ENCODE measurements around the gene ZNF70. TPM values are rescaled to one million over a fixed set of nuclear protein-coding genes. Genes with fewer than 3 reads are reported as not detected.

The ZNF70 gene
- polyA plus RNA-seq, 1 of the 3 experiments (the other 2 are of a cell fraction): 0.77 TPM

DNA sequence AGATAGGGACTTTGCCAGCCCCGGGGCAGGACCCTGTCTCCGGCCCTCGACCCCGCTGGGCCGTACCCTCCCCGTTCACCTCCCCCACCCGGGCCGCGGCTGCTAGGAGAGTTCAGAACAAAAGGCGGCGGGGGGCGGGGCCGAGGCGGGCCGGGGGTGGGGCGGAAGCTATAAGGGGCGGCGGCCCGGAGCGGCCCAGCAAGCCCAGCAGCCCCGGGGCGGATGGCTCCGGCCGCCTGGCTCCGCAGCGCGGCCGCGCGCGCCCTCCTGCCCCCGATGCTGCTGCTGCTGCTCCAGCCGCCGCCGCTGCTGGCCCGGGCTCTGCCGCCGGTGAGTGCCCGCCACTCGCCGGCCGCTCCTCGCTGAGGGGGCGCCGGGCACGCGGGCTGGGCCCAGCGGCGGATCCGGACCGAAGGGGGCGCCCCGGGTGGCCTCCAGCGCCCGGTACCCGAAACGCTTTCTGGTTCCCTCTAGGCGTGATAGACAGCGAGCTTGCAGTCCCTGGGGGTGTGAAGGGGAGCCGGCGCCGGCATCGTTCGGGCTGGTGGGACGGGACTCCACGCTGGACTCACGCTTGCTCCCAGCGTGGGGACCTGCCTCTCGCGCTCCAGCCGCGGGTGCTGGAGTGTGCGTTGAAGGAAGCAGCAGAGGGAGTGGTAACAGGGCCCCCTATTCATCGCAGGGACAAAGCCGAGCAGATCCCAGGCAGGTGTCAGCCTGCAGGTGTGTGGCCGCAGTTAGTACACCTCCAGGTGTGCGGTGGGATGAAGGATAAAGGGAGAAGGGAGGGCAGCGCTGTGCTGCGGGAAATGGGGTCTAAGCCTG, 21.9 kb upstream of the ZNF70 start, which contains the start of gene MMP11:
MMP11 (plus strand) TSS at position 201 of the 825 bp plus-strand sequence; CDS start at position 223, 22 bp downstream.
- Histone ChIP-seq H3K36me3 (replicated peaks in 1 of 2; ENCODE audit: control insufficient read depth in 1 of 2, insufficient read depth in 2 of 2, low read length in 1 of 2) (no peaks in the 10 kb centered on the region), H3K27ac (ENCODE audit: low read depth in 2 of 2, low read length in 1 of 2) (peak within 1 kb of the TSS in 1 of 2 experiments; percentile 65; a peak in 1 of 4 replicates), H3F3A (replicated peaks; ENCODE audit: insufficient read depth) (peaks cover 16% of the 10 kb centered on the region), H3K4me3 (ENCODE audit: low read depth in 2 of 2, low read length in 1 of 2) (peak within 1 kb of the TSS; percentile 57 to 67), H3K79me2 (ENCODE audit: insufficient read depth) (0 out of 2 replicates have a peak, but pooled peaks cover 4% of the 10 kb centered on the region), H2AFZ (ENCODE audit: low read depth) (peak within 1 kb of the TSS; percentile 95), H4K20me1 (ENCODE audit: insufficient read depth) (no peaks in the 10 kb centered on the region), H3K9me3 (no peaks in the 10 kb centered on the region), H3K9me2 (no peaks in the 10 kb centered on the region), H3K9ac (peak within 1 kb of the TSS; percentile 72), H3K4me2 (peak within 1 kb of the TSS; percentile 86), H3K27me3 (ENCODE audit: insufficient read depth) (no peaks in the 10 kb centered on the region), H3K4me1 (ENCODE audit: control insufficient read depth in 1 of 2, insufficient read depth in 2 of 2, low read depth in 1 of 2, low read length in 1 of 2) (peaks cover 4 to 32% of the 10 kb centered on the region in 2 experiments; a peak in 2 of 4 replicates)
- peak; percentile 26; the same call in 1 of the 2 replicates for TF ChIP-seq POLR2AphosphoS5 (IDR thresholded peaks at IDR 0.05; ENCODE audit: low read depth, low read length)
- TF ChIP-seq, protein P1, sequence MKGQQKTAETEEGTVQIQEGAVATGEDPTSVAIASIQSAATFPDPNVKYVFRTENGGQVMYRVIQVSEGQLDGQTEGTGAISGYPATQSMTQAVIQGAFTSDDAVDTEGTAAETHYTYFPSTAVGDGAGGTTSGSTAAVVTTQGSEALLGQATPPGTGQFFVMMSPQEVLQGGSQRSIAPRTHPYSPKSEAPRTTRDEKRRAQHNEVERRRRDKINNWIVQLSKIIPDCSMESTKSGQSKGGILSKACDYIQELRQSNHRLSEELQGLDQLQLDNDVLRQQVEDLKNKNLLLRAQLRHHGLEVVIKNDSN (IDR thresholded peaks at IDR 0.05; ENCODE audit: borderline replicate concordance, low read depth): no peak
- peak; percentile 34; the same call in 1 of the 2 replicates for TF ChIP-seq MXI1 (IDR thresholded peaks at IDR 0.05; ENCODE audit: low read depth, low read length)
- TF ChIP-seq, protein P2, sequence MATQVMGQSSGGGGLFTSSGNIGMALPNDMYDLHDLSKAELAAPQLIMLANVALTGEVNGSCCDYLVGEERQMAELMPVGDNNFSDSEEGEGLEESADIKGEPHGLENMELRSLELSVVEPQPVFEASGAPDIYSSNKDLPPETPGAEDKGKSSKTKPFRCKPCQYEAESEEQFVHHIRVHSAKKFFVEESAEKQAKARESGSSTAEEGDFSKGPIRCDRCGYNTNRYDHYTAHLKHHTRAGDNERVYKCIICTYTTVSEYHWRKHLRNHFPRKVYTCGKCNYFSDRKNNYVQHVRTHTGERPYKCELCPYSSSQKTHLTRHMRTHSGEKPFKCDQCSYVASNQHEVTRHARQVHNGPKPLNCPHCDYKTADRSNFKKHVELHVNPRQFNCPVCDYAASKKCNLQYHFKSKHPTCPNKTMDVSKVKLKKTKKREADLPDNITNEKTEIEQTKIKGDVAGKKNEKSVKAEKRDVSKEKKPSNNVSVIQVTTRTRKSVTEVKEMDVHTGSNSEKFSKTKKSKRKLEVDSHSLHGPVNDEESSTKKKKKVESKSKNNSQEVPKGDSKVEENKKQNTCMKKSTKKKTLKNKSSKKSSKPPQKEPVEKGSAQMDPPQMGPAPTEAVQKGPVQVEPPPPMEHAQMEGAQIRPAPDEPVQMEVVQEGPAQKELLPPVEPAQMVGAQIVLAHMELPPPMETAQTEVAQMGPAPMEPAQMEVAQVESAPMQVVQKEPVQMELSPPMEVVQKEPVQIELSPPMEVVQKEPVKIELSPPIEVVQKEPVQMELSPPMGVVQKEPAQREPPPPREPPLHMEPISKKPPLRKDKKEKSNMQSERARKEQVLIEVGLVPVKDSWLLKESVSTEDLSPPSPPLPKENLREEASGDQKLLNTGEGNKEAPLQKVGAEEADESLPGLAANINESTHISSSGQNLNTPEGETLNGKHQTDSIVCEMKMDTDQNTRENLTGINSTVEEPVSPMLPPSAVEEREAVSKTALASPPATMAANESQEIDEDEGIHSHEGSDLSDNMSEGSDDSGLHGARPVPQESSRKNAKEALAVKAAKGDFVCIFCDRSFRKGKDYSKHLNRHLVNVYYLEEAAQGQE (IDR thresholded peaks at IDR 0.05; ENCODE audit: low read depth, low read length): no peak
- TF ChIP-seq TAF1 (IDR thresholded peaks at IDR 0.05; ENCODE audit: borderline replicate concordance, low read depth, low read length): no peak
- TF ChIP-seq, protein P3, sequence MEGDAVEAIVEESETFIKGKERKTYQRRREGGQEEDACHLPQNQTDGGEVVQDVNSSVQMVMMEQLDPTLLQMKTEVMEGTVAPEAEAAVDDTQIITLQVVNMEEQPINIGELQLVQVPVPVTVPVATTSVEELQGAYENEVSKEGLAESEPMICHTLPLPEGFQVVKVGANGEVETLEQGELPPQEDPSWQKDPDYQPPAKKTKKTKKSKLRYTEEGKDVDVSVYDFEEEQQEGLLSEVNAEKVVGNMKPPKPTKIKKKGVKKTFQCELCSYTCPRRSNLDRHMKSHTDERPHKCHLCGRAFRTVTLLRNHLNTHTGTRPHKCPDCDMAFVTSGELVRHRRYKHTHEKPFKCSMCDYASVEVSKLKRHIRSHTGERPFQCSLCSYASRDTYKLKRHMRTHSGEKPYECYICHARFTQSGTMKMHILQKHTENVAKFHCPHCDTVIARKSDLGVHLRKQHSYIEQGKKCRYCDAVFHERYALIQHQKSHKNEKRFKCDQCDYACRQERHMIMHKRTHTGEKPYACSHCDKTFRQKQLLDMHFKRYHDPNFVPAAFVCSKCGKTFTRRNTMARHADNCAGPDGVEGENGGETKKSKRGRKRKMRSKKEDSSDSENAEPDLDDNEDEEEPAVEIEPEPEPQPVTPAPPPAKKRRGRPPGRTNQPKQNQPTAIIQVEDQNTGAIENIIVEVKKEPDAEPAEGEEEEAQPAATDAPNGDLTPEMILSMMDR (IDR thresholded peaks at IDR 0.05): peak; percentile 34
- no peak for TF ChIP-seq RCOR1 (IDR thresholded peaks at IDR 0.05; ENCODE audit: low read length)
- no peak for TF ChIP-seq RFX5 (IDR thresholded peaks at IDR 0.05; ENCODE audit: low read length)
- no peak for TF ChIP-seq EZH2phosphoT487 (IDR thresholded peaks at IDR 0.05; ENCODE audit: borderline replicate concordance, low read depth)
- TF ChIP-seq, protein P4, sequence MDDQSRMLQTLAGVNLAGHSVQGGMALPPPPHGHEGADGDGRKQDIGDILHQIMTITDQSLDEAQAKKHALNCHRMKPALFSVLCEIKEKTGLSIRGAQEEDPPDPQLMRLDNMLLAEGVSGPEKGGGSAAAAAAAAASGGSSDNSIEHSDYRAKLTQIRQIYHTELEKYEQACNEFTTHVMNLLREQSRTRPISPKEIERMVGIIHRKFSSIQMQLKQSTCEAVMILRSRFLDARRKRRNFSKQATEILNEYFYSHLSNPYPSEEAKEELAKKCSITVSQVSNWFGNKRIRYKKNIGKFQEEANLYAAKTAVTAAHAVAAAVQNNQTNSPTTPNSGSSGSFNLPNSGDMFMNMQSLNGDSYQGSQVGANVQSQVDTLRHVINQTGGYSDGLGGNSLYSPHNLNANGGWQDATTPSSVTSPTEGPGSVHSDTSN (IDR thresholded peaks at IDR 0.05): no peak
- TF ChIP-seq RXRA (IDR thresholded peaks at IDR 0.05; ENCODE audit: borderline replicate concordance, low read depth): no peak
- TF ChIP-seq, protein P5, sequence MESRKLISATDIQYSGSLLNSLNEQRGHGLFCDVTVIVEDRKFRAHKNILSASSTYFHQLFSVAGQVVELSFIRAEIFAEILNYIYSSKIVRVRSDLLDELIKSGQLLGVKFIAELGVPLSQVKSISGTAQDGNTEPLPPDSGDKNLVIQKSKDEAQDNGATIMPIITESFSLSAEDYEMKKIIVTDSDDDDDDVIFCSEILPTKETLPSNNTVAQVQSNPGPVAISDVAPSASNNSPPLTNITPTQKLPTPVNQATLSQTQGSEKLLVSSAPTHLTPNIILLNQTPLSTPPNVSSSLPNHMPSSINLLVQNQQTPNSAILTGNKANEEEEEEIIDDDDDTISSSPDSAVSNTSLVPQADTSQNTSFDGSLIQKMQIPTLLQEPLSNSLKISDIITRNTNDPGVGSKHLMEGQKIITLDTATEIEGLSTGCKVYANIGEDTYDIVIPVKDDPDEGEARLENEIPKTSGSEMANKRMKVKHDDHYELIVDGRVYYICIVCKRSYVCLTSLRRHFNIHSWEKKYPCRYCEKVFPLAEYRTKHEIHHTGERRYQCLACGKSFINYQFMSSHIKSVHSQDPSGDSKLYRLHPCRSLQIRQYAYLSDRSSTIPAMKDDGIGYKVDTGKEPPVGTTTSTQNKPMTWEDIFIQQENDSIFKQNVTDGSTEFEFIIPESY (IDR thresholded peaks at IDR 0.05; ENCODE audit: borderline replicate concordance, low read depth): no peak
- no peak for TF ChIP-seq GATA2 (CRISPR knock-in tag; IDR thresholded peaks at IDR 0.05)
- peak; percentile 95 for DNase-seq
- POLR2A ChIA-PET: interaction anchor here (0.6 to 1.1 kb wide), 2 partner anchors 50 to 77 kb away, joined by 3 to 5 read pairs; no protein-coding TSS in a partner anchor
- CTCF ChIA-PET: interaction anchor here (1.1 to 14.9 kb wide), 3 partner anchors 16 to 76 kb away, joined by 3 to 277 read pairs (median 11); no protein-coding TSS in a partner anchor
- WGBS (ENCODE audit: low lambda C conversion rate): 24% methylated on average over 22 of the region's 79 CpGs
